HG02678 (cell line): Measurements from ENCODE around the gene EXOC8.

ENCODE experiments used
- ATAC-seq: cut with Tn5 transposase; IDR thresholded peaks from one replicate; pipeline ENCODE4 v1.9.1; 2021; ENCODE audit warnings: mild to moderate bottlenecking, moderate library complexity; ENCODE audit not compliant: unreplicated experiment

EXOC8 gene, protein sequence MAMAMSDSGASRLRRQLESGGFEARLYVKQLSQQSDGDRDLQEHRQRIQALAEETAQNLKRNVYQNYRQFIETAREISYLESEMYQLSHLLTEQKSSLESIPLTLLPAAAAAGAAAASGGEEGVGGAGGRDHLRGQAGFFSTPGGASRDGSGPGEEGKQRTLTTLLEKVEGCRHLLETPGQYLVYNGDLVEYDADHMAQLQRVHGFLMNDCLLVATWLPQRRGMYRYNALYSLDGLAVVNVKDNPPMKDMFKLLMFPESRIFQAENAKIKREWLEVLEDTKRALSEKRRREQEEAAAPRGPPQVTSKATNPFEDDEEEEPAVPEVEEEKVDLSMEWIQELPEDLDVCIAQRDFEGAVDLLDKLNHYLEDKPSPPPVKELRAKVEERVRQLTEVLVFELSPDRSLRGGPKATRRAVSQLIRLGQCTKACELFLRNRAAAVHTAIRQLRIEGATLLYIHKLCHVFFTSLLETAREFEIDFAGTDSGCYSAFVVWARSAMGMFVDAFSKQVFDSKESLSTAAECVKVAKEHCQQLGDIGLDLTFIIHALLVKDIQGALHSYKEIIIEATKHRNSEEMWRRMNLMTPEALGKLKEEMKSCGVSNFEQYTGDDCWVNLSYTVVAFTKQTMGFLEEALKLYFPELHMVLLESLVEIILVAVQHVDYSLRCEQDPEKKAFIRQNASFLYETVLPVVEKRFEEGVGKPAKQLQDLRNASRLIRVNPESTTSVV

GRCh38 chr1:231337472-231338269 lies at the start of gene EXOC8:
Gene EXOC8 (minus strand): TSS chr1:231337852. CDS start chr1:231337745, 107 bp downstream.
- peak; percentile 72 for ATAC-seq

GRCh38 chr1:231386466-231386865 lies 48.8 kb upstream of the EXOC8 start:
- no peak for ATAC-seq

DNA sequence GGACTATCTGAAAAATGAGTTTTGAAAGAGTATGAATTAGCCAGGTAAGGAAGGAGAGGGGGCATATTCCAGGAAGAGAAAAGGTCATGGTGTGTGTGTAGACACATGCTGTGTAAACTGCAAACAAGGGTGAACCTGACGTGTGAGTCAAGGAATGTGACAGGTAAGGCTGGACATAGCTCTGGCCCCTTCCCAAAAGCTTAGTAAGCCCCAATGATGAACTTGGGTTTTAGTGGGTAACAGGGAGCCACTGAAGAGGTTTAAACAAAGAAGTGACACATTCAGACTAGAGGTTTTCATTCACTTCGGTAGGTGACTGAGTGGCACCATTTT lies 47.7 kb upstream of the EXOC8 start:
- no peak for ATAC-seq

DNA sequence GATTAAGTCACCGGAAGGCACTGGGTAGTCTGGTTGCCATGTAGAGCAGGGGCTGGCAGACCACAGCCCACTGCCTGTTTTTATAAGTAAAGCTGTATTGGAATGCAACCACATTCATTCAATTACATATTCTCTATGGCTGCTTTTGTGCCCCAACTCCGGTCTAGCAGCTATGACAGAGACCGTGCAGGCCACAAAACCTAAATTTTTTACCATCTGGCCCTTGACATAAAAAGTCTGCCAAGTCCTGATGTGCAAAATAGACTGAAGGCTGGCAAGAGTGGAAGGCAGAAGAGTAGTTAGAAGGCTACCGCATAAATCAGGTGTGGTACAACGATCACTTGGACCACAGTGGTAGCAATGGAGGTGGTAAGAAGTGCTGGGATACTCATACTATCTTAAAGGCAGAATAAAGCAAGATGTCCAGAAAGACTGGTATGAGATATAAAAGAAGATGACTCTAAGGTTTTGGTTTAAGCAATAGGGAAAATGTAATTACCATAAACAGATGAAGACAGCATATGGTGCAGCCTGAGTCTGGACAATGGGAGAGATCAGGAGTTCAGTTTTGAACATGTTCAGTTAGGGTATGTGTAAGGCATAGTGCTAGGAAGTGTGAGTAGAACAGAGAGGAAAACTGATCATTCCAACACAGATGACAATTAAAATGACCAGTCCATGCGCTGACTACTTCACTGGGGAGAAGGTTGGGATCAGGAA lies 47.2 kb upstream of the EXOC8 start:
- ATAC-seq, result no peak

- ATAC-seq, result no peak
Measured at GRCh38 chr1:231383159-231383860, 45.7 kb upstream of the EXOC8 start.

- no peak for ATAC-seq
Measured at GRCh38 chr1:231382426-231382825, 44.8 kb upstream of the EXOC8 start.

DNA sequence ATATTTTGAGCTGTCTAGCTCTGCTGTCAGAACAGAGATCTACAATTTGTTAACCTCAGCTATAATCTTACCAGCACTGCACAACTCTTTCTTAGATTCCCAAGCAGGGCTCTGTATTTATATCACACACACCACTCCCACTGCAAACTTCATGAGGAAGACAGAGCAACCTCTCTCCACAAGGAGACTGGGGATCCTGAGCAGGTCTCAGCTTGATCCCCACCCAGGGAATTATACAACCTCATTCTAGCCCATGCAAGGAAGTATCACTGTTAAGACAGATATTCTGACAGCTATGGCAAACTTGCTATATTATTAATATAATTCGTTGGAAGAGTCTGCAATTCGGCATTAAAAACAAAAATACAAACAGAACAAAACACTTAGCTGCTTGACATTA lies 44.1 kb upstream of the EXOC8 start:
- ATAC-seq, result no peak

- peak; percentile 55 for ATAC-seq
Measured at GRCh38 chr1:231376875-231377549, 39.4 kb upstream of the EXOC8 start.

- ATAC-seq, result no peak
Measured at GRCh38 chr1:231376101-231376500, 38.4 kb upstream of the EXOC8 start.

DNA sequence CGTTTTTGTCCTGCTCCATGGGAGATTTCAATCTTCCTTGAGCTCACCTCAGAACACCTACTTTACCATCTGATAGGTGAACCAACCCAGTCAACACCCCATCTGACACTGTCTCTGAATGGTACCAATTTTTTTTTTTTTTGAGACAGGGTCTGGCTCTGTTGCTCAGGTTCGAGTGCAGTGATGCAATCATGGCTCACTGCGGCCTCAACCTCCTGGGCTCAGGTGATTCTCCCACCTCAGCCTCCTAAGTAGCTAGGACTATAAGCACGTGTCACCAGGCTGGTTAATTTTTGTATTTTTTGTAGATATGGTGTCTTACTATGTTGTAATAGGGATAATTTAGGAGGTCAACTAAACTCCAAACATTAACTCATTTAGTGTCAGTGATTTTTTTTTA lies 36.7 kb upstream of the EXOC8 start:
- ATAC-seq, result no peak

DNA sequence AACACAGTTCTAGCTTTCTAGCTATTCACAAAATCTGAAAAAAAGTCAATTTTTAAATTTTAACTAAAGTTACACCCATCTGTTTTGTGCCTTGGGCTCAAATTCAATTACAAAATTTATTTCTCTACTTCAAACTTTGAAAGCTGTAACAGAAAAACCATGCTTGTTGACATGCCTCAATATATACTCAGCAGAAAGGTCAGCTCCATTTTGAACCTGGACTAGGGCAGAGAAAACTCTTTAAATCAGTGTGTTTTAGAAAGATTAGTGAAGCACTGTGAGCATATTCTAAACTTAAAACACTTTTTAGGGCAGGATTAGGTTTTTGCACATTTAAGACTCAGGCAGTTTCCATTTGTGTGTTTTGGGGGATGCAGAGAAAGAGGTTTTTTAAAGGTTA lies 34.8 kb upstream of the EXOC8 start:
- ATAC-seq, result no peak

GRCh38 chr1:231369282-231369681 lies 31.6 kb upstream of the EXOC8 start:
- ATAC-seq, result no peak

- no peak for ATAC-seq
Measured at GRCh38 chr1:231364192-231364591, 26.5 kb upstream of the EXOC8 start.

DNA sequence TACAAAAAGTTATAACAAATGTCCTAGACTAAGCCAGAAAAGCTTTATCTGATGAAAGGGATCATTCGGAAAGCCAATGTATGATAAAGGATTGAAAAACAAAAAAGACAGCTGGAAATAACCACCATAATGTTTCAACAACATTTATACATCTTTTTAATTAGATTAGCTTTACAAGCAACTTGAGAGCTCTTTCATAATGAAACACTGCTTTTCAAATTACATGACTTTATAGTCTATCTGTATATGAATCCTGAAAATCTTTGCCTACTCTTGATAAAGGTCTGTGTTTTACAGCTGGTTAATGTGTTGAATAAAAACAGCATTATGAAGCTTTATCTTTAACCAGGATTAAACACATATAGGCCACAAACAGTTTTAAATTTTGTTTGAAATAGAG lies 26.0 kb upstream of the EXOC8 start:
- ATAC-seq, result no peak

DNA sequence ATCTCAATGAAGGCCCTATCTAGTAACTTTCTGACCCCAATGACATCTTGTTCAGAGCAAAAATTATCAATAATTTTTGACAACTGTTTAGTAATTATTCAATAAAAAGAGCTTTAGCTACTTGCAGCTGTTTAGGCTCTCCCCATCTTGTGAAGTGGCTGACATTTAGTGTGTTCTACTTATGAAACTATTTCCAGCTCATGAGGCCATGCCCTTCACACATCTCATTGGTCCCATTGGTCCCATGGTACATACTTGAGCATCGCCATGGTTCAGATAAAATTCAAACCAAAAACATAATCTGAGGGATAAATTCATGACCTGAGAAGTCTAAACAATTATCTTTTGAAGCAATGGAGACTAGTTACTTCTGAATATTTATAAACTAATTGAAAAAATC lies 24.7 kb upstream of the EXOC8 start:
- no peak for ATAC-seq

- ATAC-seq, result no peak
Measured at GRCh38 chr1:231359113-231359512, 21.5 kb upstream of the EXOC8 start.

DNA sequence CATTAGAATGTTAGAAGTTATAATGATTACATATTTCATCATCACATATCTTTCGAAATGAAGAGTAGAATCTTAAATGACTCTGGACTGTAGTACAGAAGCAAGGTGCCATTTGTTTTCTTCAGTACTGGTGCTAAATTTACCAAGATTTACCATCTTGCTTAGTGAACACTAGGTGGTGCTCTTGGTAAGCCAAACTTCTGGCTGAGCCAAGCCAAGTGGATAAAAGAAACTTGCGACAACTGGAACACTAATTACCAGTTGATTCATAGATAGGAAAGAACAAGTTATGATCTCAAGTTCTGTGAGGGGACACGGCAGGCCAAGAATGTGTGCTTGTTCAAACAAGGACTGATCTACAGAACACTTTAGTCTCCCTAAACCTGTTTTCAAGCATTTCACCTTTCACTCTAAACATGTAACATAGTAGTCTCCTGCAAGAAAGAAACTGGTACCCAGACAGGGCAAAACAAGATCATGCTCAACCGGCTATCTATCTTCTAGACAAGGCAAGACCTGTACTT lies 20.2 kb upstream of the EXOC8 start:
- ATAC-seq, result peak; percentile 74

DNA sequence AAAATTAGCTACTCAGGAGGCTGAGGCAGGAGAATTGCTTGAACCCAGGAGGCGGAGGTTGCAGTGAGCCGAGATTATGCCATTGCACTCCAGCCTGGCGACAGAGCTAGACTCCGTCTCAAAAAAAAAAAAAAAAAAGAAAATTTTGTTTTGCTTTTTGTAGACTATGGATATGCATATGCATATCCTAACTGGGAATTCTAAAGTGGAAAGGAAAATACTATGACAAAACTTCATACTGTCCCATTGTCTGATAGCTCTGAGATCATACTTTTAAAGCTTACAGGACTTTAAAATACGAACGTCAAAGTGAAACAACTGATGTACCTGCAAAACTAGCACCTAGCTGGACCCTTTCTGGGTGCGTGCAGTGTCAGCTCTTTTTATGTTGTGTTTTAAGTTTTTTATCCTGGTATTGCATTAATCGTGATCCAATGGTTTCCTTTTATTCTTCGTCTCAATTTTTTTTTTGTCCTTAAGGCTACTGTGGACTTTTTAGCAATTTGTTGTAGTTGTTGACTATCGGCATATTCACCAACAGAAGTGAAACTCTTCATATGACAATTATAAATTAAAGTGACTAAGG lies 19.6 kb upstream of the EXOC8 start:
- ATAC-seq, result no peak

DNA sequence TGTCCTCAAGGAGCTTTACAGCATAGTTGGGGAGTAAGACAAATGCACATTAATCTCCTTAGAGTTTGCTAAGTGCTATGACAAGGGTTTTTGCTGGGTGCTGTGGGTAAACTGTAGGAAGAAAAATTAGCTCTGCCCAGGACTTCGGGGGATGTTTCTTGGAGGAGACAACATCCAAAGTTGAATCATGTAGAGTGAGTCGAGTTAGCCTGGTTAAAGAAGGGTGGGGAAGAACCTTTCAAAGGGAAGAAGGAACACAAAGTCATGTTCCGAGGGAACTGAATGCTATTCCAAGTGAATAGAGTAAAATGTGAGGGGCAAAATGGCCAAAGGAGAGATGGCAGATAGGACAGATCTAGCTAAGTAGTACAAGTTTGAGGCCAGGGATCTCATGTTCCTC lies 17.5 kb upstream of the EXOC8 start:
- no peak for ATAC-seq
